Ishikawa (cell line): ENCODE results near the gene MYB.

Source experiments
- CEBPB ChIP-seq: IDR thresholded peaks from 2 replicates; pipeline ENCODE4 v1.6.1; 2012
- CREB1 ChIP-seq: IDR thresholded peaks from 2 replicates; pipeline ENCODE4 v1.6.1; 2012; ENCODE audit warnings: low read depth
- EGR1 ChIP-seq: IDR thresholded peaks from 2 replicates; pipeline ENCODE4 v1.6.1; 2012
- EP300 ChIP-seq: IDR thresholded peaks from 2 replicates; pipeline ENCODE4 v1.6.1; 2012; ENCODE audit warnings: borderline replicate concordance
- FOXM1 ChIP-seq: IDR thresholded peaks from 2 replicates; pipeline ENCODE4 v1.6.1; 2012; ENCODE audit warnings: low read depth, borderline replicate concordance
- MAX ChIP-seq: IDR thresholded peaks from 2 replicates; pipeline ENCODE4 v1.6.1; 2012
- NFIC ChIP-seq: IDR thresholded peaks from 2 replicates; pipeline ENCODE4 v1.6.1; 2012
- RAD21 ChIP-seq: IDR thresholded peaks from 2 replicates; pipeline ENCODE4 v1.6.1; 2012; ENCODE audit warnings: low read depth
- REST ChIP-seq: IDR thresholded peaks from 2 replicates; pipeline ENCODE4 v1.6.1; 2012; ENCODE audit warnings: low read depth, mild to moderate bottlenecking
- TAF1 ChIP-seq: IDR thresholded peaks from 2 replicates; pipeline ENCODE4 v1.6.1; 2012; ENCODE audit warnings: low read depth, mild to moderate bottlenecking
- TCF12 ChIP-seq: IDR thresholded peaks from 2 replicates; pipeline ENCODE4 v1.6.1; 2012; ENCODE audit warnings: low read depth
- TEAD4 ChIP-seq: IDR thresholded peaks from 2 replicates; pipeline ENCODE4 v1.6.1; 2012
- YY1 ChIP-seq: IDR thresholded peaks from 2 replicates; pipeline ENCODE4 v1.6.1; 2012; ENCODE audit warnings: low read depth
- ZBTB7A ChIP-seq: IDR thresholded peaks from 2 replicates; pipeline ENCODE4 v1.6.1; 2012; ENCODE audit warnings: low read depth
- TF ChIP-seq, protein P1 (sequence below): IDR thresholded peaks from 2 replicates; pipeline ENCODE4 v1.6.1; 2012

Gene MYB

DNA sequence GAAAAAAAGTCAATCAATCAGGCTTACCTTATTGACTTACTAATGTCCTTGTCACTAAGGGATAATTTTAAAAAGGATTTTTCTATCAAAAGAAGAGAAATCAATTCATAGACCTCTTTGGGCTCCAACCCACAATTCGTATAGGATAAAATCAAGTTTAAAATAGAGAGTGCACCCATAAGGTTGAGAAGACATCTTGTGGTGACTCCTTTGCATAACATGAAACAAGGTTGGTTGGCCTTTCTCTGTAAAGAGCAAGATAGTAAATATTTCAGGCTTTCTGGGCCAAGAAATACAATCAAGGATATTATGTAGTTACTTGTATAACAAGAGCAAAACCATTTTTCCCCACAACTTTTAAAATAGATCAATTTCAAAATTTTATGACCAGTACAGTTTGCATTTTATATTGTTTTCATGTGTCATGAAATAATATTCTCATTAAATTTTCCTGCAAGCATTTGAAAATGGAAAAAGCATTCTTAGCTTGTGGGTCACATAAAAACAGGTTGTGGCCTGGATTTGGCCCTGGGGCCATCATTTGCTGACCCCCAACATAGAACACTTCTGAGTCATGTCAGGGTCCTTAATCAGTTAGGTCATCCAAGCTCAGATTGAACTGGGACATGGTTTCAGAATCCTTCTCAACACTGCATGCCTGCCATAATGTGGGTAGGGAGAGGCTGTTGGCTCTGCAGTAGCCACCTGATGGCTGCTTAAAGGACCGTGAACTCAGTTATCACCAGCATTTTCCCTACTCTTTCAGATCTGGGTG lies 76.7 kb downstream of the MYB start:
- TF ChIP-seq TAF1 (no peak), REST (no peak), EGR1 (no peak), RAD21 (peak; percentile 32), EP300 (no peak)
- TF ChIP-seq, protein P1, sequence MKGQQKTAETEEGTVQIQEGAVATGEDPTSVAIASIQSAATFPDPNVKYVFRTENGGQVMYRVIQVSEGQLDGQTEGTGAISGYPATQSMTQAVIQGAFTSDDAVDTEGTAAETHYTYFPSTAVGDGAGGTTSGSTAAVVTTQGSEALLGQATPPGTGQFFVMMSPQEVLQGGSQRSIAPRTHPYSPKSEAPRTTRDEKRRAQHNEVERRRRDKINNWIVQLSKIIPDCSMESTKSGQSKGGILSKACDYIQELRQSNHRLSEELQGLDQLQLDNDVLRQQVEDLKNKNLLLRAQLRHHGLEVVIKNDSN: no peak

GRCh38 chr6:135258970-135259369 lies 77.9 kb downstream of the MYB start:
- TF ChIP-seq CEBPB (peak; percentile 58), MAX (no peak)

DNA sequence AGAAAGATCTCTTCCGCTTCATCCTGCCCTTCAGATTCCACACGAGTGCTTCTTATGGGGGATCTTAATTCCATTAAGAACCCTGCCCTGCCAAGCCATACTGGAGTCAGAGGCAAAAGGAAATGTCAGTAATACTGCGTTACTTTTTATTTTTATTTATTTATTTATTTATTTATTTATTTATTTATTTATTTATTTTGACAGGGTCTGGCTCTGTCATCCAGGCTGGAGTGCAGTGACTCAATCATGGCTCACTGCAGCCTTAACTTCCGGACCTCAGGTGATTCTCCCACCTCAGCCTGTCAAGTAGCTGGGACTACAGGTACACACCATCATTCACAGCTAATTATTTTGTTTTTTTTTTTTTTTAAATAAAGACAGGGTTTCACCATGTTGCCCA lies 79.5 kb downstream of the MYB start:
- TF ChIP-seq EGR1: no peak
- no peak for TF ChIP-seq CEBPB
- no peak for TF ChIP-seq RAD21
- no peak for TF ChIP-seq FOXM1
- no peak for TF ChIP-seq EP300
- no peak for TF ChIP-seq TEAD4
- TF ChIP-seq REST: no peak
- TF ChIP-seq YY1: no peak
- TF ChIP-seq MAX: no peak
- TF ChIP-seq TAF1: no peak
- TF ChIP-seq, protein P1: no peak
- TF ChIP-seq CREB1: no peak
- no peak for TF ChIP-seq ZBTB7A

- no peak for TF ChIP-seq CREB1
- TF ChIP-seq CEBPB: no peak
- TF ChIP-seq TEAD4: no peak
- TF ChIP-seq NFIC: no peak
- TF ChIP-seq EGR1: no peak
- no peak for TF ChIP-seq MAX
- TF ChIP-seq TCF12: no peak
Measured at GRCh38 chr6:135261872-135262725, 81.0 kb downstream of the MYB start.

GRCh38 chr6:135265278-135265677 lies 84.2 kb downstream of the MYB start:
- no peak for TF ChIP-seq FOXM1
- no peak for TF ChIP-seq TCF12
- no peak for TF ChIP-seq CEBPB
- no peak for TF ChIP-seq TAF1
- no peak for TF ChIP-seq RAD21
- no peak for TF ChIP-seq TEAD4
- TF ChIP-seq MAX: no peak
- TF ChIP-seq, protein P1: no peak
- TF ChIP-seq EP300: no peak
- no peak for TF ChIP-seq EGR1
- TF ChIP-seq NFIC: no peak
- TF ChIP-seq CREB1: no peak
